HepG2 (cell line): ENCODE measurements around the gene COPA. TPM values are rescaled to one million over a fixed set of nuclear protein-coding genes. Genes with fewer than 3 reads are reported as not detected.
A peak's percentile ranks its signal among the peaks of the same experiment; 100 is the strongest.

ENCODE experiments used
- ATAC-seq: fragments of 200-7000 bp; cut with Tn5 transposase; 3 replicates; pipeline ENCODE4 v1.9.1; 2020; ENCODE audit warnings: mild to moderate bottlenecking, moderate library complexity
- BruUV-seq: library from RNA; stranded (reverse); fragments of 400-500 nt; replicated peaks from 2 replicates; lab custom pipeline; 2021; lab: Mats Ljungman, UMichigan
- CTCF ChIA-PET: fragments of 300-600 bp; formaldehyde crosslinking; extraction: SDS; loops from one replicate; lab custom pipeline; 2021; ENCODE audit warnings: low total read pairs, inconsistent platforms, low intra/inter-chr PET ratio; lab: Yijun Ruan, JAX
- POLR2A ChIA-PET: fragments of 350-600 bp; sonication (Branson Sonifier 250); formaldehyde crosslinking; loops from one replicate; lab custom pipeline; 2020; ENCODE audit warnings: antibody characterized with exemption, inconsistent platforms; lab: Yijun Ruan, JAX
- DNase-seq: peaks from one replicate; pipeline ENCODE4 v3.0.0-alpha.2; 2015; ENCODE audit warnings: low spot score
- FAIRE-seq: peaks from 3 replicates; lab custom pipeline; 2011; peaks lifted over from hg19 to GRCh38; lab: Jason Lieb, UNC
- H2AFZ ChIP-seq: one replicate; pipeline ENCODE4 v1.6.1; 2011; ENCODE audit warnings: low read length, inconsistent platforms
- H3K27ac ChIP-seq: fragments of 300-600 bp; 3 replicates; pipeline ENCODE4 v1.8.0; 2011; ENCODE audit warnings: mixed run types, mild to moderate bottlenecking, mixed read lengths, low read length, inconsistent platforms; ENCODE audit not compliant: insufficient read depth; ENCODE audit errors: extremely low read length
- H3K27me3 ChIP-seq, 2 experiments: fragments of 200-600 bp in 1 of 2; 2 replicates in 1 of 2; 3 replicates in 1 of 2; pipeline versions ENCODE4 v1.6.0 to v1.8.0; 2011; ENCODE audit warnings: low read length in 2 of 2, mild to moderate bottlenecking in 2 of 2, moderate library complexity in 2 of 2, inconsistent platforms in 1 of 2; ENCODE audit not compliant: insufficient read depth in 2 of 2, control insufficient read depth in 1 of 2
- H3K36me3 ChIP-seq, 2 experiments: fragments of 200-600 bp in 1 of 2; replicated peaks in 1 of 2; 2 replicates in 1 of 2; 3 replicates in 1 of 2; pipeline versions ENCODE4 v1.5.1 to v1.8.0; 2011; ENCODE audit warnings: low read length in 2 of 2, inconsistent platforms in 1 of 2; ENCODE audit not compliant: insufficient read depth in 2 of 2, control insufficient read depth in 1 of 2
- H3K4me1 ChIP-seq: 2 replicates; pipeline ENCODE4 v1.5.1; 2012; ENCODE audit warnings: low read length, inconsistent platforms; ENCODE audit not compliant: insufficient read depth
- H3K4me2 ChIP-seq: 2 replicates; pipeline ENCODE4 v1.6.0; 2011; ENCODE audit warnings: low read depth, low read length, inconsistent platforms
- H3K4me3 ChIP-seq, 3 experiments: fragments of 200-600 bp in 1 of 3; sonication (generic), shearing (Covaris generic) in 1 of 3; replicated peaks in 1 of 3; 2 replicates each; pipeline ENCODE4 v1.5.1; 2011 to 2016; ENCODE audit warnings: low read length in 3 of 3, inconsistent platforms in 2 of 3, low read depth in 2 of 3, mild to moderate bottlenecking in 2 of 3, control low read depth in 1 of 3, mixed read lengths in 1 of 3; ENCODE audit not compliant: insufficient read depth in 1 of 3
- H3K79me2 ChIP-seq: one replicate; pipeline ENCODE4 v1.6.1; 2011; ENCODE audit warnings: low read length, inconsistent platforms; ENCODE audit not compliant: insufficient read depth
- H3K9ac ChIP-seq: 2 replicates; pipeline ENCODE4 v1.6.0; 2011; ENCODE audit warnings: mild to moderate bottlenecking, low read depth, low read length, inconsistent platforms; ENCODE audit not compliant: insufficient read depth
- H3K9me3 ChIP-seq: 2 replicates; pipeline ENCODE4 v1.5.1; 2012; ENCODE audit warnings: mild to moderate bottlenecking, low read length
- H4K20me1 ChIP-seq: 2 replicates; pipeline ENCODE4 v1.6.0; 2011; ENCODE audit warnings: inconsistent platforms, mild to moderate bottlenecking, low read length, moderate library complexity; ENCODE audit not compliant: insufficient read depth
- ARID5B ChIP-seq: IDR thresholded peaks from 2 replicates; pipeline ENCODE4 v1.4.0; 2020; ENCODE audit warnings: mild to moderate bottlenecking, missing genetic modification reagents
- BCL6 ChIP-seq: IDR thresholded peaks from 2 replicates; pipeline ENCODE4 v1.6.1; 2016; ENCODE audit warnings: missing genetic modification reagents, missing compliant biosample characterization
- CEBPG ChIP-seq: IDR thresholded peaks from 2 replicates; pipeline ENCODE4 v1.6.1; 2016
- FOSL2 ChIP-seq: sonication (generic); formaldehyde crosslinking; IDR thresholded peaks from 2 replicates; pipeline ENCODE4 v1.4.0; 2020; ENCODE audit warnings: missing genetic modification reagents
- FOXA3 ChIP-seq: IDR thresholded peaks from 2 replicates; pipeline ENCODE4 v1.6.1; 2016; ENCODE audit warnings: missing genetic modification reagents, missing compliant biosample characterization
- FOXP4 ChIP-seq: sonication (generic); formaldehyde crosslinking; IDR thresholded peaks from 2 replicates; pipeline ENCODE4 v1.4.0; 2020; ENCODE audit warnings: missing genetic modification reagents
- GATAD1 ChIP-seq: IDR thresholded peaks from 2 replicates; pipeline ENCODE4 v1.6.1; 2016; ENCODE audit warnings: missing genetic modification reagents, missing compliant biosample characterization
- KLF6 ChIP-seq: IDR thresholded peaks from 2 replicates; pipeline ENCODE4 v1.8.0; 2016; ENCODE audit warnings: missing biosample characterization, missing genetic modification reagents
- RBFOX2 ChIP-seq: fragments of 200-400 bp; formaldehyde crosslinking; IDR thresholded peaks from 2 replicates; pipeline ENCODE4 v1.6.1; 2017; ENCODE audit warnings: low read depth, mild to moderate bottlenecking, low read length
- REPIN1 ChIP-seq: sonication (generic); formaldehyde crosslinking; IDR thresholded peaks from 2 replicates; pipeline ENCODE4 v1.8.0; 2022; ENCODE audit warnings: missing genetic modification reagents, low read depth, mild to moderate bottlenecking, borderline replicate concordance
- SAP130 ChIP-seq: IDR thresholded peaks from 2 replicates; pipeline ENCODE4 v1.6.1; 2016; ENCODE audit warnings: low read depth
- SOX13 ChIP-seq, 3 experiments: fragments of 450-650 bp in 1 of 3; sonication (generic) in 1 of 3; formaldehyde crosslinking in 1 of 3; IDR thresholded peaks in 2 of 3; conservative IDR thresholded peaks in 1 of 3; 2 replicates each; pipeline versions ENCODE4 v1.5.0 to v1.6.1; 2016 to 2020; ENCODE audit warnings: antibody characterized with exemption in 1 of 3, mild to moderate bottlenecking in 1 of 3, missing compliant biosample characterization in 1 of 3, missing genetic modification reagents in 1 of 3, moderate library complexity in 1 of 3
- TOE1 ChIP-seq: sonication (generic); formaldehyde crosslinking; IDR thresholded peaks from 2 replicates; pipeline ENCODE4 v1.4.0; 2020; ENCODE audit warnings: mild to moderate bottlenecking, missing genetic modification reagents
- U2AF2 ChIP-seq: fragments of 200-400 bp; formaldehyde crosslinking; IDR thresholded peaks from 2 replicates; pipeline ENCODE4 v1.6.1; 2017; ENCODE audit warnings: low read depth, mild to moderate bottlenecking, low read length
- ZBTB43 ChIP-seq: sonication (generic); formaldehyde crosslinking; conservative IDR thresholded peaks from 2 replicates; pipeline ENCODE4 v1.4.0; 2020; ENCODE audit warnings: missing genetic modification reagents
- ZNF674 ChIP-seq: sonication (generic); formaldehyde crosslinking; IDR thresholded peaks from 2 replicates; pipeline ENCODE4 v1.5.0; 2020; ENCODE audit warnings: low read depth, mild to moderate bottlenecking, missing genetic modification reagents
- ZNF746 ChIP-seq: sonication (generic); formaldehyde crosslinking; IDR thresholded peaks from 2 replicates; pipeline ENCODE4 v1.8.0; 2022; ENCODE audit warnings: mild to moderate bottlenecking, missing genetic modification reagents
- ZNF777 ChIP-seq: sonication (generic); formaldehyde crosslinking; IDR thresholded peaks from 2 replicates; pipeline ENCODE4 v1.4.0; 2020; ENCODE audit warnings: missing genetic modification reagents
- ZNF83 ChIP-seq: sonication (generic); formaldehyde crosslinking; IDR thresholded peaks from 2 replicates; pipeline ENCODE4 v1.4.0; 2020; ENCODE audit warnings: missing genetic modification reagents, mild to moderate bottlenecking, borderline replicate concordance
- WGBS: methylation state at CpG from one replicate; pipeline ENCODE4 v1.1.6; 2017; ENCODE audit warnings: low lambda C conversion rate; 5-methylcytosine and 5-hydroxymethylcytosine counted together
- in situ Hi-C: cut with HindIII; loops from 2 replicates; pipeline ENCODE4 v1.10.0; 2017; ENCODE audit warnings: low pct_unique_long_range_greater_than_20kb; ENCODE audit not compliant: extremely low pct_ligation_motif_present
- intact Hi-C: fragments of 100-400 bp; cut with micrococcal nuclease; formaldehyde crosslinking; loops from one replicate; pipeline ENCODE4 v1.10.0; 2022; ENCODE audit not compliant: unreplicated experiment
- polyA plus RNA-seq, 8 experiments: library from polyadenylated mRNA; depleted of rRNA in 3 of 8; stranded (reverse) in 7 of 8; unstranded in 1 of 8; fragments of >200 nt; fragmentation: Illumina TruSeq in 4 of 8; extraction: Trizol in 4 of 8; gene quantifications; 2 replicates each; pipeline versions ENCODE4 v1.2.1 to v1.2.3, GENCODE V29; 2011 to 2016; ENCODE audit warnings: low read depth in 4 of 8, missing spikeins in 1 of 8, mixed read lengths in 1 of 8; ENCODE audit not compliant: insufficient read depth in 1 of 8
- total RNA-seq, 5 experiments: library from RNA; depleted of rRNA; stranded (reverse); fragments of >200 nt; fragmentation: Illumina TruSeq; extraction: Trizol; gene quantifications; 2 replicates each; pipeline ENCODE4 v1.2.3, GENCODE V29; 2016; ENCODE audit warnings: low read depth in 1 of 5

COPA gene
- total and polyA plus RNA-seq, 2 of the 13 experiments (the other 11 are each of a cell fraction or from before 2014, with no cell fraction given), result 160 to 197 TPM

GRCh38 chr1:160340866-160341265 lies 2.2 kb downstream of the COPA start:
- CTCF ChIA-PET, result no interaction called here
- POLR2A ChIA-PET, result no interaction called here
- intact Hi-C loops (no loop called here), in situ Hi-C loops (no loop called here)
- H3K9ac ChIP-seq, result peak overlapping the region; percentile 24; the same call in 1 of the 2 replicates
- peaks cover 0 to 4% of the 10 kb centered on the region in 2 experiments; a peak in 1 of 5 replicates for H3K27me3 ChIP-seq
- peaks cover 46% of the 10 kb centered on the region for H4K20me1 ChIP-seq
- peaks cover 78% of the 10 kb centered on the region for H3K79me2 ChIP-seq
- no TSS peak for BruUV-seq
- H3K4me2 ChIP-seq, result peak overlapping the region; percentile 84
- H3K4me1 ChIP-seq, result peaks cover 37% of the 10 kb centered on the region
- no peak overlapping the region for H3K27ac ChIP-seq
- H3K36me3 ChIP-seq, result peaks cover 13 to 45% of the 10 kb centered on the region in 2 experiments
- H3K9me3 ChIP-seq, result no peaks in the 10 kb centered on the region
- peak overlapping the region; percentile 81 to 98 (median 98); a peak in 4 of 6 replicates for H3K4me3 ChIP-seq
- peak; percentile 67 for DNase-seq
- no peak overlapping the region for H2AFZ ChIP-seq
- 38% methylated on average over 2 of the region's 2 CpGs for WGBS
- peak; percentile 10; the same call in 2 of the 3 replicates for ATAC-seq
- FAIRE-seq, result no peak
- no peak for TF ChIP-seq TOE1 (CRISPR knock-in tag)
- TF ChIP-seq SOX13 (IDR thresholded peaks at IDR 0.05), result no peak
- peak in 1 of 2 experiments; percentile 56; a peak in 1 of 4 replicates for TF ChIP-seq SOX13 (CRISPR knock-in tag; conservative IDR thresholded peaks at IDR 0.05 in 1 of 2, IDR thresholded peaks at IDR 0.05 in 1 of 2)
- TF ChIP-seq ZNF777 (CRISPR knock-in tag), result no peak
- no peak for TF ChIP-seq ZNF83 (CRISPR knock-in tag)
- no peak for TF ChIP-seq FOSL2 (CRISPR knock-in tag)
- TF ChIP-seq CEBPG (CRISPR knock-in tag), result peak; percentile 79
- TF ChIP-seq ZNF674, result no peak
- peak; percentile 29; the same call in 1 of the 2 replicates for TF ChIP-seq BCL6 (CRISPR knock-in tag)
- no peak for TF ChIP-seq ARID5B
- 0 out of 2 replicates have a peak, but pooled peaks have one; percentile 18 for TF ChIP-seq GATAD1 (CRISPR knock-in tag)
- TF ChIP-seq RBFOX2, result 0 out of 2 replicates have a peak, but pooled peaks have one; percentile 22
- TF ChIP-seq FOXP4 (CRISPR knock-in tag), result 0 out of 2 replicates have a peak, but pooled peaks have one; percentile 21
- TF ChIP-seq SAP130, result peak; percentile 70
- TF ChIP-seq REPIN1 (CRISPR knock-in tag), result no peak
- TF ChIP-seq ZBTB43 (CRISPR knock-in tag), result 0 out of 2 replicates have a peak, but pooled peaks have one; percentile 24
- TF ChIP-seq FOXA3 (CRISPR knock-in tag), result 0 out of 2 replicates have a peak, but pooled peaks have one; percentile 37
- no peak for TF ChIP-seq KLF6
- TF ChIP-seq U2AF2, result no peak
- TF ChIP-seq ZNF746 (CRISPR knock-in tag), result no peak
